ENCODE results near the gene UNC13B. TPM values are rescaled to one million over a fixed set of nuclear protein-coding genes. Genes with fewer than 3 reads are reported as not detected.

The UNC13B gene
- total and polyA plus RNA-seq, 9 of the 15 experiments (the other 6 are each of a cell fraction or from before 2014, with no cell fraction given), result 2.4 to 11.5 (median 8.6) TPM

DNA sequence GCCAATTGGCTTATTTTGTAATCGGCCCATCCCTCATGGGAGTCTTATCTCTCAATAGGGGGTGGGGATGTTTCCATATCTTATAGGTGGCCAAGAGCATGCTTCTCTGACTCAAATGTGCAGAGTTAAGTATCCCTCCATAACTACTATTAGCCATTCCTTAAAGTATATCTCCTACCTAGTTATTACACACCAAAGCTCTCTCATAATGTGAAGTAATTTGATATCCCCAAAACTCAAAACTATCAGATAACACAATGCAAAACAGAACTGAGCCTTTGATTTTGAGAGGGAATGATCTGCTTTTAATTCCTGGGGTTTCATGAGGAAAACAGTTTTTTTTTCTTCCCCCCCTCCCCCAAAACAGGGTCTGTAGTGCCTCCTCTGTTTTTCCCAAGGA lies 28.4 kb downstream of the UNC13B start (continued):
- TF ChIP-seq, protein P1, sequence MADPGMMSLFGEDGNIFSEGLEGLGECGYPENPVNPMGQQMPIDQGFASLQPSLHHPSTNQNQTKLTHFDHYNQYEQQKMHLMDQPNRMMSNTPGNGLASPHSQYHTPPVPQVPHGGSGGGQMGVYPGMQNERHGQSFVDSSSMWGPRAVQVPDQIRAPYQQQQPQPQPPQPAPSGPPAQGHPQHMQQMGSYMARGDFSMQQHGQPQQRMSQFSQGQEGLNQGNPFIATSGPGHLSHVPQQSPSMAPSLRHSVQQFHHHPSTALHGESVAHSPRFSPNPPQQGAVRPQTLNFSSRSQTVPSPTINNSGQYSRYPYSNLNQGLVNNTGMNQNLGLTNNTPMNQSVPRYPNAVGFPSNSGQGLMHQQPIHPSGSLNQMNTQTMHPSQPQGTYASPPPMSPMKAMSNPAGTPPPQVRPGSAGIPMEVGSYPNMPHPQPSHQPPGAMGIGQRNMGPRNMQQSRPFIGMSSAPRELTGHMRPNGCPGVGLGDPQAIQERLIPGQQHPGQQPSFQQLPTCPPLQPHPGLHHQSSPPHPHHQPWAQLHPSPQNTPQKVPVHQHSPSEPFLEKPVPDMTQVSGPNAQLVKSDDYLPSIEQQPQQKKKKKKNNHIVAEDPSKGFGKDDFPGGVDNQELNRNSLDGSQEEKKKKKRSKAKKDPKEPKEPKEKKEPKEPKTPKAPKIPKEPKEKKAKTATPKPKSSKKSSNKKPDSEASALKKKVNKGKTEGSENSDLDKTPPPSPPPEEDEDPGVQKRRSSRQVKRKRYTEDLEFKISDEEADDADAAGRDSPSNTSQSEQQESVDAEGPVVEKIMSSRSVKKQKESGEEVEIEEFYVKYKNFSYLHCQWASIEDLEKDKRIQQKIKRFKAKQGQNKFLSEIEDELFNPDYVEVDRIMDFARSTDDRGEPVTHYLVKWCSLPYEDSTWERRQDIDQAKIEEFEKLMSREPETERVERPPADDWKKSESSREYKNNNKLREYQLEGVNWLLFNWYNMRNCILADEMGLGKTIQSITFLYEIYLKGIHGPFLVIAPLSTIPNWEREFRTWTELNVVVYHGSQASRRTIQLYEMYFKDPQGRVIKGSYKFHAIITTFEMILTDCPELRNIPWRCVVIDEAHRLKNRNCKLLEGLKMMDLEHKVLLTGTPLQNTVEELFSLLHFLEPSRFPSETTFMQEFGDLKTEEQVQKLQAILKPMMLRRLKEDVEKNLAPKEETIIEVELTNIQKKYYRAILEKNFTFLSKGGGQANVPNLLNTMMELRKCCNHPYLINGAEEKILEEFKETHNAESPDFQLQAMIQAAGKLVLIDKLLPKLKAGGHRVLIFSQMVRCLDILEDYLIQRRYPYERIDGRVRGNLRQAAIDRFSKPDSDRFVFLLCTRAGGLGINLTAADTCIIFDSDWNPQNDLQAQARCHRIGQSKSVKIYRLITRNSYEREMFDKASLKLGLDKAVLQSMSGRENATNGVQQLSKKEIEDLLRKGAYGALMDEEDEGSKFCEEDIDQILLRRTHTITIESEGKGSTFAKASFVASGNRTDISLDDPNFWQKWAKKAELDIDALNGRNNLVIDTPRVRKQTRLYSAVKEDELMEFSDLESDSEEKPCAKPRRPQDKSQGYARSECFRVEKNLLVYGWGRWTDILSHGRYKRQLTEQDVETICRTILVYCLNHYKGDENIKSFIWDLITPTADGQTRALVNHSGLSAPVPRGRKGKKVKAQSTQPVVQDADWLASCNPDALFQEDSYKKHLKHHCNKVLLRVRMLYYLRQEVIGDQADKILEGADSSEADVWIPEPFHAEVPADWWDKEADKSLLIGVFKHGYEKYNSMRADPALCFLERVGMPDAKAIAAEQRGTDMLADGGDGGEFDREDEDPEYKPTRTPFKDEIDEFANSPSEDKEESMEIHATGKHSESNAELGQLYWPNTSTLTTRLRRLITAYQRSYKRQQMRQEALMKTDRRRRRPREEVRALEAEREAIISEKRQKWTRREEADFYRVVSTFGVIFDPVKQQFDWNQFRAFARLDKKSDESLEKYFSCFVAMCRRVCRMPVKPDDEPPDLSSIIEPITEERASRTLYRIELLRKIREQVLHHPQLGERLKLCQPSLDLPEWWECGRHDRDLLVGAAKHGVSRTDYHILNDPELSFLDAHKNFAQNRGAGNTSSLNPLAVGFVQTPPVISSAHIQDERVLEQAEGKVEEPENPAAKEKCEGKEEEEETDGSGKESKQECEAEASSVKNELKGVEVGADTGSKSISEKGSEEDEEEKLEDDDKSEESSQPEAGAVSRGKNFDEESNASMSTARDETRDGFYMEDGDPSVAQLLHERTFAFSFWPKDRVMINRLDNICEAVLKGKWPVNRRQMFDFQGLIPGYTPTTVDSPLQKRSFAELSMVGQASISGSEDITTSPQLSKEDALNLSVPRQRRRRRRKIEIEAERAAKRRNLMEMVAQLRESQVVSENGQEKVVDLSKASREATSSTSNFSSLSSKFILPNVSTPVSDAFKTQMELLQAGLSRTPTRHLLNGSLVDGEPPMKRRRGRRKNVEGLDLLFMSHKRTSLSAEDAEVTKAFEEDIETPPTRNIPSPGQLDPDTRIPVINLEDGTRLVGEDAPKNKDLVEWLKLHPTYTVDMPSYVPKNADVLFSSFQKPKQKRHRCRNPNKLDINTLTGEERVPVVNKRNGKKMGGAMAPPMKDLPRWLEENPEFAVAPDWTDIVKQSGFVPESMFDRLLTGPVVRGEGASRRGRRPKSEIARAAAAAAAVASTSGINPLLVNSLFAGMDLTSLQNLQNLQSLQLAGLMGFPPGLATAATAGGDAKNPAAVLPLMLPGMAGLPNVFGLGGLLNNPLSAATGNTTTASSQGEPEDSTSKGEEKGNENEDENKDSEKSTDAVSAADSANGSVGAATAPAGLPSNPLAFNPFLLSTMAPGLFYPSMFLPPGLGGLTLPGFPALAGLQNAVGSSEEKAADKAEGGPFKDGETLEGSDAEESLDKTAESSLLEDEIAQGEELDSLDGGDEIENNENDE (IDR thresholded peaks at IDR 0.05; ENCODE audit: low read depth, low read length), result no peak
- TF ChIP-seq NELFE (IDR thresholded peaks at IDR 0.05; ENCODE audit: insufficient read depth, insufficient read length) (no peak), ZNF311 (CRISPR knock-in tag; IDR thresholded peaks at IDR 0.05) (no peak), KLF1 (tag; IDR thresholded peaks at IDR 0.05) (no peak), HSF4 (CRISPR knock-in tag; IDR thresholded peaks at IDR 0.05; ENCODE audit: borderline replicate concordance) (no peak), MEF2A (IDR thresholded peaks at IDR 0.05; ENCODE audit: control insufficient read depth, low read depth, low read length) (no peak)
- TF ChIP-seq, protein P2, sequence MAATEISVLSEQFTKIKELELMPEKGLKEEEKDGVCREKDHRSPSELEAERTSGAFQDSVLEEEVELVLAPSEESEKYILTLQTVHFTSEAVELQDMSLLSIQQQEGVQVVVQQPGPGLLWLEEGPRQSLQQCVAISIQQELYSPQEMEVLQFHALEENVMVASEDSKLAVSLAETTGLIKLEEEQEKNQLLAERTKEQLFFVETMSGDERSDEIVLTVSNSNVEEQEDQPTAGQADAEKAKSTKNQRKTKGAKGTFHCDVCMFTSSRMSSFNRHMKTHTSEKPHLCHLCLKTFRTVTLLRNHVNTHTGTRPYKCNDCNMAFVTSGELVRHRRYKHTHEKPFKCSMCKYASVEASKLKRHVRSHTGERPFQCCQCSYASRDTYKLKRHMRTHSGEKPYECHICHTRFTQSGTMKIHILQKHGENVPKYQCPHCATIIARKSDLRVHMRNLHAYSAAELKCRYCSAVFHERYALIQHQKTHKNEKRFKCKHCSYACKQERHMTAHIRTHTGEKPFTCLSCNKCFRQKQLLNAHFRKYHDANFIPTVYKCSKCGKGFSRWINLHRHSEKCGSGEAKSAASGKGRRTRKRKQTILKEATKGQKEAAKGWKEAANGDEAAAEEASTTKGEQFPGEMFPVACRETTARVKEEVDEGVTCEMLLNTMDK (IDR thresholded peaks at IDR 0.05; ENCODE audit: borderline replicate concordance, insufficient read depth, low read depth, low read length, poor library complexity, severe bottlenecking), result no peak
